MCF 10A (cell line): Measurements from ENCODE around the gene AP1S3. TPM values are rescaled to one million over a fixed set of nuclear protein-coding genes. Genes with fewer than 3 reads are reported as not detected.

ENCODE experiments used
- BruUV-seq: library from RNA; stranded (reverse); fragments of 400-500 nt; replicated peaks from 2 replicates; lab custom pipeline; 2021; lab: Mats Ljungman, UMichigan
- CTCF ChIA-PET: fragments of 300-600 bp; sonication (Branson Sonifier 250); formaldehyde crosslinking; extraction: SDS; loops from one replicate; lab custom pipeline; 2021; ENCODE audit warnings: antibody characterized with exemption, inconsistent platforms; lab: Yijun Ruan, JAX
- POLR2A ChIA-PET: fragments of 300-600, 350-650 bp; sonication (Branson Sonifier 250); formaldehyde crosslinking; extraction: SDS; loops from one replicate; lab custom pipeline; 2020; ENCODE audit warnings: antibody characterized with exemption, inconsistent platforms; lab: Yijun Ruan, JAX
- DNase-seq: peaks from one replicate; pipeline ENCODE4 v3.0.0-alpha.2; 2018; ENCODE audit not compliant: unreplicated experiment
- H3K27ac Mint-ChIP-seq: one replicate; pipeline ENCODE4 v1.8.0; 2022; ENCODE audit warnings: mild to moderate bottlenecking, low read depth, mixed read lengths; ENCODE audit not compliant: unreplicated experiment
- H3K27me3 Mint-ChIP-seq: one replicate; pipeline ENCODE4 v1.8.0; 2022; ENCODE audit warnings: mixed read lengths; ENCODE audit not compliant: insufficient read depth, unreplicated experiment
- H3K36me3 Mint-ChIP-seq: one replicate; pipeline ENCODE4 v1.8.0; 2022; ENCODE audit warnings: mild to moderate bottlenecking, moderate library complexity, mixed read lengths; ENCODE audit not compliant: insufficient read depth, unreplicated experiment
- H3K4me1 Mint-ChIP-seq: one replicate; pipeline ENCODE4 v1.8.0; 2022; ENCODE audit warnings: mixed read lengths; ENCODE audit not compliant: insufficient read depth, unreplicated experiment
- H3K4me3 Mint-ChIP-seq: one replicate; pipeline ENCODE4 v1.8.0; 2022; ENCODE audit warnings: mild to moderate bottlenecking, moderate library complexity, mixed read lengths; ENCODE audit not compliant: unreplicated experiment
- H3K9me3 Mint-ChIP-seq: one replicate; pipeline ENCODE4 v1.8.0; 2022; ENCODE audit warnings: mixed read lengths; ENCODE audit not compliant: unreplicated experiment
- intact Hi-C: fragments of 100-400 bp; cut with micrococcal nuclease; formaldehyde crosslinking; loops from 2 replicates; pipeline ENCODE4 v1.14.1; 2022
- total RNA-seq: library from RNA; stranded (reverse); gene quantifications from 2 replicates; pipeline ENCODE4 v1.2.3, GENCODE V29; 2022
- TF ChIP-seq, protein P1 (sequence below): fragments of 200-600 bp; IDR thresholded peaks from one replicate; pipeline ENCODE4 v1.8.0; 2022; ENCODE audit warnings: antibody characterized with exemption, mild to moderate bottlenecking; ENCODE audit not compliant: unreplicated experiment

AP1S3 gene
- total RNA-seq, 1 experiment from 2014 or later, result 57.7 TPM

- ChIA-PET CTCF (interaction anchor here (0.6 to 1.9 kb wide), 4 partner anchors 11 to 76 kb away, joined by 3 to 8 read pairs (median 4); no protein-coding TSS in a partner anchor), POLR2A (no interaction called here)
- peak overlapping the region; percentile 67 for H3K27ac Mint-ChIP-seq
- TF ChIP-seq, protein P1, sequence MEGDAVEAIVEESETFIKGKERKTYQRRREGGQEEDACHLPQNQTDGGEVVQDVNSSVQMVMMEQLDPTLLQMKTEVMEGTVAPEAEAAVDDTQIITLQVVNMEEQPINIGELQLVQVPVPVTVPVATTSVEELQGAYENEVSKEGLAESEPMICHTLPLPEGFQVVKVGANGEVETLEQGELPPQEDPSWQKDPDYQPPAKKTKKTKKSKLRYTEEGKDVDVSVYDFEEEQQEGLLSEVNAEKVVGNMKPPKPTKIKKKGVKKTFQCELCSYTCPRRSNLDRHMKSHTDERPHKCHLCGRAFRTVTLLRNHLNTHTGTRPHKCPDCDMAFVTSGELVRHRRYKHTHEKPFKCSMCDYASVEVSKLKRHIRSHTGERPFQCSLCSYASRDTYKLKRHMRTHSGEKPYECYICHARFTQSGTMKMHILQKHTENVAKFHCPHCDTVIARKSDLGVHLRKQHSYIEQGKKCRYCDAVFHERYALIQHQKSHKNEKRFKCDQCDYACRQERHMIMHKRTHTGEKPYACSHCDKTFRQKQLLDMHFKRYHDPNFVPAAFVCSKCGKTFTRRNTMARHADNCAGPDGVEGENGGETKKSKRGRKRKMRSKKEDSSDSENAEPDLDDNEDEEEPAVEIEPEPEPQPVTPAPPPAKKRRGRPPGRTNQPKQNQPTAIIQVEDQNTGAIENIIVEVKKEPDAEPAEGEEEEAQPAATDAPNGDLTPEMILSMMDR, result no peak
- peaks cover 5% of the 10 kb centered on the region for H3K36me3 Mint-ChIP-seq
- H3K27me3 Mint-ChIP-seq, result no peaks in the 10 kb centered on the region
- H3K4me1 Mint-ChIP-seq, result peaks cover 30% of the 10 kb centered on the region
- BruUV-seq, result no TSS peak
- no peaks in the 10 kb centered on the region for H3K9me3 Mint-ChIP-seq
- H3K4me3 Mint-ChIP-seq, result no peak overlapping the region
- intact Hi-C loops, result no loop called here
- DNase-seq, result no peak
Observed at GRCh38 chr2:223721746-223722145, 115.6 kb downstream of the AP1S3 start.

GRCh38 chr2:223720367-223720766 is 117.0 kb downstream of the AP1S3 start:
- BruUV-seq, result no TSS peak
- intact Hi-C loops, result no loop called here
- Mint-ChIP-seq H3K27me3 (no peaks in the 10 kb centered on the region), H3K4me1 (peaks cover 18% of the 10 kb centered on the region), H3K27ac (no peak overlapping the region), H3K36me3 (peaks cover 5% of the 10 kb centered on the region), H3K4me3 (no peak overlapping the region), H3K9me3 (no peaks in the 10 kb centered on the region)
- no peak for DNase-seq
- TF ChIP-seq, protein P1, result no peak
- POLR2A ChIA-PET, result interaction anchor here (1.4 kb wide), 1 partner anchor 22 kb away, joined by 3 read pairs; no protein-coding TSS in a partner anchor
- CTCF ChIA-PET, result interaction anchor here (0.7 to 1.8 kb wide), 3 partner anchors 13 to 15 kb away, joined by 3 to 5 read pairs (median 4); no protein-coding TSS in a partner anchor

- ChIA-PET CTCF (interaction anchor here (0.6 to 0.7 kb wide), 2 partner anchors 10 to 90 kb away, joined by 3 read pairs; no protein-coding TSS in a partner anchor), POLR2A (interaction anchor here (0.6 kb wide), 1 partner anchor 11 kb away, joined by 4 read pairs; no protein-coding TSS in a partner anchor)
- no TSS peak for BruUV-seq
- H3K9me3 Mint-ChIP-seq, result no peaks in the 10 kb centered on the region
- intact Hi-C loops, result no loop called here
- DNase-seq, result no peak
- H3K27me3 Mint-ChIP-seq, result no peaks in the 10 kb centered on the region
- no peak overlapping the region for H3K4me3 Mint-ChIP-seq
- H3K4me1 Mint-ChIP-seq, result no peaks in the 10 kb centered on the region
- TF ChIP-seq, protein P1, result no peak
- H3K27ac Mint-ChIP-seq, result no peak overlapping the region
- peaks cover 10% of the 10 kb centered on the region for H3K36me3 Mint-ChIP-seq
Observed at GRCh38 chr2:223712642-223713041, 124.7 kb downstream of the AP1S3 start.

GRCh38 chr2:223711596-223712326 is 125.6 kb downstream of the AP1S3 start:
- ChIA-PET CTCF (interaction anchor here (0.6 to 1.1 kb wide), 3 partner anchors 10 to 1189 kb away, joined by 3 to 5 read pairs (median 4); no protein-coding TSS in a partner anchor), POLR2A (interaction anchor here (1.3 kb wide), 1 partner anchor 13 kb away, joined by 5 read pairs; no protein-coding TSS in a partner anchor)
- no peak overlapping the region for H3K27ac Mint-ChIP-seq
- no TSS peak for BruUV-seq
- H3K27me3 Mint-ChIP-seq, result no peaks in the 10 kb centered on the region
- DNase-seq, result no peak
- TF ChIP-seq, protein P1, result no peak
- intact Hi-C loops, result no loop called here
- H3K4me3 Mint-ChIP-seq, result no peak overlapping the region
- H3K36me3 Mint-ChIP-seq, result peaks cover 5% of the 10 kb centered on the region
- no peaks in the 10 kb centered on the region for H3K4me1 Mint-ChIP-seq
- H3K9me3 Mint-ChIP-seq, result no peaks in the 10 kb centered on the region
